LNCAP (cell line): Measurements from ENCODE around the gene CDK15.

Source experiments
- TF ChIP-seq, protein P1 (sequence below): fragments of 450-650 bp; IDR thresholded peaks from 2 replicates; pipeline ENCODE4 v1.5.1; 2017; ENCODE audit warnings: mild to moderate bottlenecking

Gene CDK15

DNA sequence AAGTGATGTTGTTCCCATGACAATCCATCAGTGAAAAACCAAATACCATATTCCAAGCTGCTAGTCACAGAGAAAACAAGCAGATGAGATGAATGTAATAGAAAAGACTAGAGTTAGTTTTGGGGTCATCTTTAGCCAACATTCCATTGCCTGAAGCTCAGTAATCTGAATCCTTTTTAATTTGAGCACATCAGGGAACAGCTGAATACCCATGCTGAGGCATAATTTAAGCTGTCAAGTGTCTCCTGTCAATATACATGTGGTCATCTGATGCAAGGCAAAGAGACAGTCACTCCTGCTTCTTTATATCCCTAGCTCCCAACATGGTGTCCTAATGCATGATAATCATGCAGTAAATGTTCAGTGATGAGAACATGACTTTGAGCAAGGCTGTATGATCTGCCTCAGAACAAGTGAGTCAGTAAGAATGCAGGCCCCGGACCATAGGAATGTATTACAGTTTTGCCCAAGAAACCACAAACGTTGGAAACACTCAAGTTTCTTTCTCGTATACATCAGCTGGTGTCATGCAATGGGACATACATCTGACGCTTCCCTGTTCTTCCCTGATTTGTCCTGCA lies 48.0 kb downstream of the CDK15 start:
- TF ChIP-seq, protein P1, sequence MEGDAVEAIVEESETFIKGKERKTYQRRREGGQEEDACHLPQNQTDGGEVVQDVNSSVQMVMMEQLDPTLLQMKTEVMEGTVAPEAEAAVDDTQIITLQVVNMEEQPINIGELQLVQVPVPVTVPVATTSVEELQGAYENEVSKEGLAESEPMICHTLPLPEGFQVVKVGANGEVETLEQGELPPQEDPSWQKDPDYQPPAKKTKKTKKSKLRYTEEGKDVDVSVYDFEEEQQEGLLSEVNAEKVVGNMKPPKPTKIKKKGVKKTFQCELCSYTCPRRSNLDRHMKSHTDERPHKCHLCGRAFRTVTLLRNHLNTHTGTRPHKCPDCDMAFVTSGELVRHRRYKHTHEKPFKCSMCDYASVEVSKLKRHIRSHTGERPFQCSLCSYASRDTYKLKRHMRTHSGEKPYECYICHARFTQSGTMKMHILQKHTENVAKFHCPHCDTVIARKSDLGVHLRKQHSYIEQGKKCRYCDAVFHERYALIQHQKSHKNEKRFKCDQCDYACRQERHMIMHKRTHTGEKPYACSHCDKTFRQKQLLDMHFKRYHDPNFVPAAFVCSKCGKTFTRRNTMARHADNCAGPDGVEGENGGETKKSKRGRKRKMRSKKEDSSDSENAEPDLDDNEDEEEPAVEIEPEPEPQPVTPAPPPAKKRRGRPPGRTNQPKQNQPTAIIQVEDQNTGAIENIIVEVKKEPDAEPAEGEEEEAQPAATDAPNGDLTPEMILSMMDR, result no peak

DNA sequence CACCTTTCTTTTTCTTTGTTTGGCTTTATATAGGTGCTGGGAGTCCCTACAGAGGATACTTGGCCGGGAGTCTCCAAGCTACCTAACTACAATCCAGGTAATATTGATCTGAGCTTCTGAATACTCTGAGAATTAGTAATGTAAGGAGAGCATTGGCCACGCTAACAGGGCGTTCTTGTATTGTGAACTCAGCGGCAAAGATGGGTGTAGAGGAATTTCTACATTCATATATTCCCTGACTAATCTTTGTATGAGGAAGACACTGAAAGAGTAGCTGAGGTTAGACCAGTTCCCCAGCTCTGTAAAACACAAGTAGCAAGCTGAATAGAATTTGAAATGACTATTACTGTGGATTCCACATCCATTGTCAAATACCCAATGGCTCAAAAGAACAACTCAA lies 48.5 kb downstream of the CDK15 start:
- TF ChIP-seq, protein P1, result no peak

DNA sequence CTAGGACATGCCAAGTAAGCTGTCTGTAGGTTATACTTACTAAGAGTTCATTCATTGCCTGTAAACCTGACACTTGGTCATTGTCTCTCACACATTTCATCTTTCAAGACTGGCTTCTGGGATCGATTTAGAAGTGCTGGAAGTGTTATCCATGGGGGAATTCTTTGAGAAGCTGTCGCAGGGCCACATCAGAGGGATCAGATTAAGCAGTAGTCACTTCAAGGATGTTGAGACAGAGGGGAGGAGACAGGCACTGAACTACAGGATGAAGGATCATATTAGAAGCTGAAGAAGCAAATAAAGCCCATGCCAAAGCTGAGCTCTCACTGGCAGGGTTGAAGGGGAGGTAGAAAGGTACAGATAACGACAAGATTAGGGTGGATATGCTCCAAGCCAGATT lies 49.0 kb downstream of the CDK15 start:
- TF ChIP-seq, protein P1, result no peak

DNA sequence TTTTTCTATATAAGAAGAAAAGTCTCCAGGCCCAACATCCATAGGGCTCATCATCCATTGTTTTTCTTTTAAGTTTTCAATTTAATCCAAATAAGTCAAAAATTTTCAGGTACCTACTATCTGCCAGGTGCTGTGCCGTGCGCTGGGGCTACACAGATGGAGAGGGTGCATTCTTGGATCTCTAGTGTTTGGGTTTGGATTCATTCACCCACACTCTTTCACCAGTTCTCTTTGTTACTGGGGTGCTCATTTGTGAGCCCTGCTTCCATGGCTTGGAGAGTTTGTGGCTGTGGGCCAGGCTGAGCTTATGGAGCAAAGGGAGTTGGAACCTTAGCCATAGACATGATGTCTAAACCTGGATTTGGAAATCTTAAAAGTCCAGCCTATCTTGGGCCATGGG lies 51.0 kb downstream of the CDK15 start:
- TF ChIP-seq, protein P1, result no peak

DNA sequence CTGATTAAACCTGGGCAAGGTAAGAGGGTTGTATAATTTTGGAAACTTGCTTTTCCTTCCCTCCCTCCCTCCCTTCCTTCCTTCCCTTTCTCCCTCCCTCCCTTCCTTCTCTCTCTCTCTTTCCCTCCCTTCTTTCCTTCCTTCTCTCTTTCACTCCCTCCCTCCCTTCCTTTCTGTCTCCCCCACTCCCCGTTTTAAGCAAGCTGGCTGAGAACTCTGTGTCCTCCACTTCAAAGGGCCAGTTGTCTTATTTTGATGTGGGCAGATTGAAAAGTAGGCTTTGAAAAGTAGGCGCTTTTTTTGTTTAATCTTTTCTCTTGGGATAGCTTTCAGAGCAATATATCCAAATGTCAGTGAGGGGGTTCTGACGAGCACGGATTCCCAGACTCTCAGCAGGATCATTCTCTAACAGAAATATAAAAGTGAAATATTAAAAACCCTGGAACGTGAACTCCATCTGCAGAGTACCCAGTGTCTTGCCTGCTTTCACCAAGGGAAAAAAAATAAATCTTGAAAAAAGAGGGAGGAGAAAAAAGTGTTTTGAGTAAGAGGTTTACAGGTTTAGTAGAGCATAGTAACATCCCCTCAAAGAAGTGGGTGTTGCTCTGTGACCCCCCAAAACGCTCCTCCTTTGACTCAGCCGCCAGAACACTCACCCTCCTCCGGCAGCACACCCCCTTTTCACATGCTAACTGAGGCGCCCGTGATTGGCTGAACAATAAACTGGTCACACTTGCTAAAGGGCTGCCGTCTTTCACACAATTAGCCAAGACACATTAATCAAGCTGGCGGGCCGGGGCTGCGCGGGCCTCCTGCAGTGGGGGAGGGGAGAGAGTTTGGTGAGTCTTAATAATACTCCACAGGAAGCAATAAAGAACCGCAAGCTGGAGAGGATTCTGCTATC lies 52.2 kb downstream of the CDK15 start:
- TF ChIP-seq, protein P1, result no peak

DNA sequence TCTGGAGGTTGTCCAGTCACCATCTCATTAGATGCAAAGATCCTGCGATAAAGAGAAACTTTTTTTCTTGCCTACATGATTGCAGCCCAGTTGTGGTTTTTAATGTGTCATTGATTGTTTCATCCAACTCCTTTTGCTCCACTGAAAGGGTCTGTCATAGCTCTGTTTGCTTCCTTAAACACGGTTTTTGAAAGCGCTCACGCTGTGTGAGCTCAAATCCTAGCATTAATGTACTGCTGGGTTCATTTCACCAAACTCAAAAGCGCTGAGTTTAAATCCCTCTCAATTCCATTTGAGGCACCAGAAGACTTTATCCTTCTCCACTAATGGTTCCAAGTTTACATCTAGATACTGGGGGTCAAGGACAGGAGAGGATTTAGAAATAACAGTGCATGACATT lies 53.6 kb downstream of the CDK15 start:
- TF ChIP-seq, protein P1, result no peak

DNA sequence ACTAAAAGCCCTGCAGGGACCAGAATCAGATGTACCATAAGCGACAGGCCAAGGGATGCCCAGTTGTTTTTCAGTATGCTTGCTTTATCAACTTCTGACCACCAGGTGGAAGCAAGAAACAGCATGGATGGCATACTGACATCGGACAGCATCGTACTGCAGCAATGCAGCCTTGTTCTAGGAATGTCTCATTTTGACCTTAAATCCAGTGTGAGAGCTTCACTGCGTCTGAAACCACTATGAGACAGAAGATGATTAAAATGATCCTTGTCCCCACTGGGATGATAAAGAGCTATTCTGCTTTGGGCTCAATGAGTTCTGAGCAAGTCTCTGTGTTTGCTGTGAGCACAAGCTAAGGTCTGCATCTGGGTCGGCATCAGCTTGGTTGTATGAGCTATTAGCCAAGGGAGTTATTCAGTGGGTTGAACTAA lies 54.3 kb downstream of the CDK15 start:
- TF ChIP-seq, protein P1, result peak; percentile 66
